ENCODE results near the gene CDHR5. TPM values are rescaled to one million over a fixed set of nuclear protein-coding genes. Genes with fewer than 3 reads are reported as not detected.

The CDHR5 gene
- total RNA-seq, 4 donors from 2014 or later: 0.95 to 1.8 TPM; not detected in 2

DNA sequence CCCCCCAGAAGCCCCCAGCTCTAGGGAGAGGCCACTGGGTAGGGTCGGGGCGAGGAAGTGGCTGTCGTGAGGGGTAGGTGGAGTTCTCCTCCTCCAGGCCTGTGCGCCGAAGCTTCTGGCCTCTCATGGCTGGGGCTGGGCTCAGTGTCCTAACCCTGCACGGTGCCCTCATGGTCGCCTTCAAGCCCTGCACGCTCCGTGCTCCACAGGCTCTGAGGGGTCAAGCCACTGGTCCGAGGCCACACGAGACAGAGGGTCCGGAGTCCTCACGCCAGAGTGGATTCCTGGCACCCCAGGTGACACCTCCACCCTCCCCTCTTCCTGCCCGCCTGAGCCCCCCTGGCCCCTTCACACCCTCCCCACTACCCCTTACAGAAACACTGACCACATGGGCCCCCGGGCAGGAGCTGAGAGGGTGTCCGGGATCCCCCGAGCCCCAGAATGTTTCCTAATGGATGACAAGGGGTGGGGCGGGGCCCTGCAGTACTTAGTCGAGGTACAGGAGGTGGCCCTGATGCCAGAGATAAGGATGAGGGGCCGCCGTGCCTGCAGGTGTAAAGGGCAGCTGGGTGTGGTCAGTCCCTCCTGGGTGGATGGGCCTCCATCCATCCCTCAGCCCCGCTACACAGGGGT is 997 bp upstream of the CDHR5 start:
- Histone ChIP-seq H3K4me3 (no peak overlapping the region), H3K4me1 (peaks cover 12 to 31% of the 10 kb centered on the region in 2 donors), H3K9me3 (no peaks in the 10 kb centered on the region), H3K36me3 (no peaks in the 10 kb centered on the region), H3K27me3 (peaks cover 0 to 7% (median 4%) of the 10 kb centered on the region in 3 donors), H3K27ac (no peak overlapping the region)
- in situ Hi-C loops (cut with MboI; ENCODE audit: low sequenced_read_pairs in 4 of 4) (no loop called here), intact Hi-C loops (cut with DNase I; ENCODE audit: low total_unique reads) (no loop called here)
- no peak for TF ChIP-seq POLR2A (IDR thresholded peaks at IDR 0.05)
- TF ChIP-seq, protein P1, sequence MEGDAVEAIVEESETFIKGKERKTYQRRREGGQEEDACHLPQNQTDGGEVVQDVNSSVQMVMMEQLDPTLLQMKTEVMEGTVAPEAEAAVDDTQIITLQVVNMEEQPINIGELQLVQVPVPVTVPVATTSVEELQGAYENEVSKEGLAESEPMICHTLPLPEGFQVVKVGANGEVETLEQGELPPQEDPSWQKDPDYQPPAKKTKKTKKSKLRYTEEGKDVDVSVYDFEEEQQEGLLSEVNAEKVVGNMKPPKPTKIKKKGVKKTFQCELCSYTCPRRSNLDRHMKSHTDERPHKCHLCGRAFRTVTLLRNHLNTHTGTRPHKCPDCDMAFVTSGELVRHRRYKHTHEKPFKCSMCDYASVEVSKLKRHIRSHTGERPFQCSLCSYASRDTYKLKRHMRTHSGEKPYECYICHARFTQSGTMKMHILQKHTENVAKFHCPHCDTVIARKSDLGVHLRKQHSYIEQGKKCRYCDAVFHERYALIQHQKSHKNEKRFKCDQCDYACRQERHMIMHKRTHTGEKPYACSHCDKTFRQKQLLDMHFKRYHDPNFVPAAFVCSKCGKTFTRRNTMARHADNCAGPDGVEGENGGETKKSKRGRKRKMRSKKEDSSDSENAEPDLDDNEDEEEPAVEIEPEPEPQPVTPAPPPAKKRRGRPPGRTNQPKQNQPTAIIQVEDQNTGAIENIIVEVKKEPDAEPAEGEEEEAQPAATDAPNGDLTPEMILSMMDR (IDR thresholded peaks at IDR 0.05 in 4 of 5, conservative IDR thresholded peaks at IDR 0.05 in 1 of 5): no peak
- ATAC-seq (no peak), DNase-seq (no peak)

DNA sequence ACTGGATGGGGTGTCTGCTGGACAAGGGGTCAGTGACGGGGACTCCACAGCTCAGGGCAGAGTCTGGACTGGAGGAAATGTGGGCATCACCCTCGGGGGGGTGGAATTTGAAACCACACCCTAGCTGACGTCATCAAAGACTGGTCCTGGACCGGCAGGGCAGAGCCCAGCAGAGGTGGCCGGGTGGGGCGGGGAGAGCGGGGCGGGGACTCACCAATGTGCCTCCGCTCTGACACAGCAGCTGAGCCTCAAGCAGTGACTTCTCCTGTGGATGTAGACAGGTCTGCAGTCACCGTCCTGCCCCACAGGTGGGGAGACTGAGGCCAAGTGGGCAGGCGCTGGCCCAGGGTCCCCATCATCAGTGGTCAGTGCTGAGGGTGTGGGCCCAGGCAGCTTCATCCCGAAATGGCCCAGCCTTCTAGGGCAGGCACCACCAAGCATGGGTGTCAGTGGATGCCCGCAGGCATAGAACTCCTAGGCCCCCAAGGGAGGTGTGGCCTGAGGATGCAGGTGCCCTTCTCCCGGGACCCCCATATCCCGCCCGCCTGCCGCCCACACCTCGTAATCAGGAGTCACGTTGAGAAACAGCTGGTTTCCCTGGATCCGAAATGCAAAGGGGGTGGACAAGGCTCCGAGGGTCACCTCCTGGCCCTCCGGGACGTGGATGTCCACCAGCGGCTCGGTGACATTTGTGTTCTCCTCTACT is 603 bp downstream of the CDHR5 start:
- no peak for ATAC-seq
- intact Hi-C loops (cut with DNase I; ENCODE audit: low total_unique reads) (no loop called here), in situ Hi-C loops (cut with MboI; ENCODE audit: low sequenced_read_pairs in 4 of 4) (no loop called here)
- Histone ChIP-seq H3K36me3 (no peaks in the 10 kb centered on the region), H3K4me3 (no peak overlapping the region), H3K27ac (no peak overlapping the region), H3K27me3 (peaks cover 0 to 7% (median 4%) of the 10 kb centered on the region in 3 donors), H3K9me3 (no peaks in the 10 kb centered on the region), H3K4me1 (peaks cover 4 to 18% of the 10 kb centered on the region in 2 donors)
- DNase-seq: no peak
- TF ChIP-seq, protein P1 (IDR thresholded peaks at IDR 0.05 in 4 of 5, conservative IDR thresholded peaks at IDR 0.05 in 1 of 5): no peak
- TF ChIP-seq POLR2A (IDR thresholded peaks at IDR 0.05): no peak

DNA sequence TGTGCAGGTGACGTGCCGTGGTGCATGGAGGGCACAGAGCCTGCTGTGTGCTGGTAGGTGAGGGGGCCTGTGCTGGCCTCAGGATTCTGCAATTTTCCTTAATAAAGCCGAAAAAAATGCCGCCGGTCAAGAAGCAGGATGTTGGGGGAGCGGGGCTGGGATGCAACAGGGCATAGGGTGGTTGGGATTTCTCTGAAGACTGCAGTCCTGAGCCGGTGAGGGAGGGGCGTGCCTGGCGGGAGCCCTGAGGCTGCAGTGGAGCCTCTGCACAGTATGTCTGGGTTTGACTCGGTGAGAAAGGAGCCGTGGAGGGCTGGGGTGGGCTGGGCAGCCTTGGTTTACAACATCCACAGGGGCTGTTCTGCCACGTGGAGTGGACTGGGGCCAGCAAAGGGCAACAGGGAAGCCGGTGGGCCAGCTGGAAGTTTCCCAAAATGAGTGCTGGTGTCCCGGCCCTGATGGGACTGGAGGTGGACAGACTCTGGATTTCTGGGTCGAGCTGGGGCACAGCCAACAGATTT is 1.3 kb downstream of the CDHR5 start:
- in situ Hi-C loops (cut with MboI; ENCODE audit: low sequenced_read_pairs in 4 of 4): no loop called here
- no peaks in the 10 kb centered on the region for H3K9me3 ChIP-seq
- no peak for ATAC-seq

DNA sequence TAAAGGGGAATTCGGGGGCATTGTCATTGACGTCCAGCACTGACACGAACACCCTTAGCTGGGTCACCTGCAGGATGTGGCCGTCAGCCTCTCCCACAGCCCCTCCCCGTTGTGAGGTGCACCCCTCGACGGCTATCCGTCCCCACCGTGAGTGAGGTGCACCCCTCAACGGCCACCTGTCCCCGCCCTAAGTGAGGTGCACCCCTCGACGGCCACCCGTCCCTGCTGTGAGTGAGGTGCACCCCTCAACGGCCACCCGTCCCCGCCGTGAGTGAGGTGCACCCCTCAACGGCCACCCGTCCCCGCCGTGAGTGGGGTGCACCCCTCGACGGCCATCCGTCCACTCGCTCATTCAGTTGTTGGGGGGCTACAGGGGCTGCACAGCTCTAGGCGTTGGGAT is 2.9 kb downstream of the CDHR5 start:
- intact Hi-C loops (cut with DNase I; ENCODE audit: low total_unique reads) (no loop called here), in situ Hi-C loops (cut with MboI; ENCODE audit: low sequenced_read_pairs in 4 of 4) (no loop called here)
- no peaks in the 10 kb centered on the region for H3K36me3 ChIP-seq
- no peak overlapping the region for H3K27ac ChIP-seq
- peaks cover 0 to 7% (median 4%) of the 10 kb centered on the region in 3 donors for H3K27me3 ChIP-seq
- H3K4me1 ChIP-seq: peaks cover 0 to 10% of the 10 kb centered on the region in 2 donors
- no peaks in the 10 kb centered on the region for H3K9me3 ChIP-seq
- TF ChIP-seq POLR2A (IDR thresholded peaks at IDR 0.05): no peak
- TF ChIP-seq, protein P1 (IDR thresholded peaks at IDR 0.05 in 4 of 5, conservative IDR thresholded peaks at IDR 0.05 in 1 of 5): no peak
- ATAC-seq (no peak), DNase-seq (no peak)
- no peak overlapping the region for H3K4me3 ChIP-seq

More for the DNA sequence above, 1.3 kb downstream of the CDHR5 start:
- intact Hi-C loops (cut with DNase I; ENCODE audit: low total_unique reads): no loop called here
- Histone ChIP-seq H3K4me1 (peaks cover 0 to 15% of the 10 kb centered on the region in 2 donors), H3K36me3 (no peaks in the 10 kb centered on the region), H3K27me3 (peaks cover 0 to 7% (median 4%) of the 10 kb centered on the region in 3 donors), H3K27ac (no peak overlapping the region), H3K4me3 (no peak overlapping the region)
- DNase-seq: no peak
- TF ChIP-seq POLR2A (IDR thresholded peaks at IDR 0.05): no peak
- TF ChIP-seq, protein P1 (IDR thresholded peaks at IDR 0.05 in 4 of 5, conservative IDR thresholded peaks at IDR 0.05 in 1 of 5): no peak

Data from gastrocnemius medialis (tissue), 4 donors.